ENCODE results near the gene PDZRN4.
"Not testable (repeated sequence)": the region's sequence is repeated elsewhere in the genome, so short reads cannot be mapped to it uniquely, and the experiment has no call there.

The PDZRN4 gene

DNA sequence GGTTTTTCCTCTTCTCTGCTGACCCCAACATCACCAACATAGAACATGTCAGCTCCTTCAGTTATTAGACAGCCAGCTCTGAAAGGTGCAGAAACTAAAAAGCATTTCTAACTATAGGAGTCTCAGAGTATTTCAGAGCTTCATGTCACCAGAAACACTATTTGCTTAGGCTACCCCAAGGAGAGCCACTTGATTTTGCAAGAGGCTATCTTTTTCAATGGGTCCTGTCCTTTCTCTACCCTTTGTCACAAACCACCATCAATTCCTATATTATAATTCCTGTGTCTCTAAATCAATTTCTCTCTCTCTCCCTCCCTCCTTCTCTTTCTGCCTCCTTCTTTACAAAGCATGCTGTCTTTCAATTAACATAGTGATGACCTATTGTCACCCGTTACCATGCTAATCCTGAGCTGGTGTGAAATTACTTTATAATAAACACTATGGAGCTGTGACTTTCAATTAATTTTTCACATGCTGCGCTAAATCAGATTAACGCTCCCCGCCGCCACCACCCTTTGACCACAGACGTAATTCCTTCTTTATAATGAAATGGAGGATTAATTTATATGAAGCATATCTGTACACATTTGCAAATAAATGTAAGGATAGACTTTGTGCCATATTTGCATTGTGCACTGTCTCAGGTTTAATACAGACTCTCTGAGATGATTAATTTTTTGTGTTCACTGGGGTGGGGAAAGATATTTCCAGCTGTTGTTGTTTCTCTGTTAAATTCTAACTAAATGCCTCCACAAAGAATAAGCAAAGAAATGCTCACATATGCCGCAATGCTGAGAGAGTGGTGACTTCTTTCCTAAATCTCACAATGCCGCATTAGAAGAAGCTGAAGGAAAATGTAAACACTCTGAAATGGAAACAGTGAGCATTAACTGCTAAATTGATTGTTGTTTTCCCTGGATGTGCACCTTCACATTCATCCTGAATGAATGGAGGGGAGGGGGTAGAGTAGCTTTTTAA is 418.6 kb downstream of the PDZRN4 start:
- no peak for DNase-seq (ENCODE audit: low read depth in 2 of 2)
- TF ChIP-seq, protein P1, sequence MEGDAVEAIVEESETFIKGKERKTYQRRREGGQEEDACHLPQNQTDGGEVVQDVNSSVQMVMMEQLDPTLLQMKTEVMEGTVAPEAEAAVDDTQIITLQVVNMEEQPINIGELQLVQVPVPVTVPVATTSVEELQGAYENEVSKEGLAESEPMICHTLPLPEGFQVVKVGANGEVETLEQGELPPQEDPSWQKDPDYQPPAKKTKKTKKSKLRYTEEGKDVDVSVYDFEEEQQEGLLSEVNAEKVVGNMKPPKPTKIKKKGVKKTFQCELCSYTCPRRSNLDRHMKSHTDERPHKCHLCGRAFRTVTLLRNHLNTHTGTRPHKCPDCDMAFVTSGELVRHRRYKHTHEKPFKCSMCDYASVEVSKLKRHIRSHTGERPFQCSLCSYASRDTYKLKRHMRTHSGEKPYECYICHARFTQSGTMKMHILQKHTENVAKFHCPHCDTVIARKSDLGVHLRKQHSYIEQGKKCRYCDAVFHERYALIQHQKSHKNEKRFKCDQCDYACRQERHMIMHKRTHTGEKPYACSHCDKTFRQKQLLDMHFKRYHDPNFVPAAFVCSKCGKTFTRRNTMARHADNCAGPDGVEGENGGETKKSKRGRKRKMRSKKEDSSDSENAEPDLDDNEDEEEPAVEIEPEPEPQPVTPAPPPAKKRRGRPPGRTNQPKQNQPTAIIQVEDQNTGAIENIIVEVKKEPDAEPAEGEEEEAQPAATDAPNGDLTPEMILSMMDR (IDR thresholded peaks at IDR 0.05; ENCODE audit: low read depth, low read length) = no peak
- no peak overlapping the region for H3K4me3 ChIP-seq (replicated peaks in 1 of 2; ENCODE audit: low read depth in 2 of 2, low read length in 2 of 2)

DNA sequence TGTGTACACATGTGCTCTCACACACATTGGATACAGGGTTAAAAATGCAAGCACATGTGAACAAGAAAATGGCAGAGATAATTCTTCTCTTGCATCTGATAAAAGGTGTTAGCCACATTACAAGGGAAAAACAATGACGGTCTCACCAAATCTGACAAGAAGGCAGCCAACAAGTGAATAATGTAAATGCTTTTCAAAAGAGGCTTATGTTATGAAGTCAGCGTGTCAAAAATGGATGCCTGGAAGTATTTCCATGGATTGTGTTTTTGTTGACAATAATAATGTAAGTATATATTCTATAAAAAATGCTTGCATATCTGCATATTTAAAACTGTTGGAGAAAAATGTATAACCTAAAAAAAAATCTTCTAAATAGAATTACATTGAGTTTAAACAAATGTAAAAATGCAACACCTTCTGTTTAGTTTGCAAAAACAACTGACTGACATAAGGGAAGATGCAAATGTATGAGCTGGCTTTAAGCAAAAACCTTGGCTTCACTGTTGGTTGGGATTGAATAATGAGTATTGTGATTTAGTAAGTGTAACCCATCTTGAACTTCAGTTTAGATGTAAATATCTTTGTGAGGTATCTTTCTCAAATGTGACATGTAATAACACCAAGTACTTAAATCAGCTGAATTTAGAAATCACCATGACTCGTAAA is 424.9 kb downstream of the PDZRN4 start:
- DNase-seq (ENCODE audit: low read depth in 2 of 2) = no peak
- TF ChIP-seq, protein P1 (IDR thresholded peaks at IDR 0.05; ENCODE audit: low read depth, low read length) = no peak

DNA sequence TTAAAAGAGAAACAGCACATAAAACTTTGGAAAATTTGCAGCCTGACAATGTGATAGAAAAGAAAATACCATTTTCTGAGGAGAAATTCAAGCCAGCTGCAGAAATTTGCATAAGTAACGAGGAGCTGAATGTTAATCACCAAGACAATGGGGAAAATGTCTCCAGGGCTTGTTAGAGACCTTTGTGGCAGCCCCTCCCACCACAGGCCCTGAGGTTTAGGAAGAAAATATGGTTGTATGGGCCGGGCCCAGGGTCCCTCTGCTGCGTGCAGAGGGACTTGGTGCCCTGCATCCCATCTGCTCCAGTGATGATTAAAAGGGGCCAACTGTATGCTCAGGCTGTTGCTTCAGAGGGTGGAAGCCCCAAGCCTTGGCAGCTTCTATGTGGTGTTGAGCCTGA is 427.1 kb downstream of the PDZRN4 start:
- not testable (repeated sequence) for DNase-seq (ENCODE audit: low read depth in 2 of 2); H3K4me3 ChIP-seq (replicated peaks in 1 of 2; ENCODE audit: low read depth in 2 of 2, low read length in 2 of 2)

More for the DNA sequence above, 424.9 kb downstream of the PDZRN4 start:
- H3K4me3 ChIP-seq (replicated peaks in 1 of 2; ENCODE audit: low read depth in 2 of 2, low read length in 2 of 2) = no peak overlapping the region

DNA sequence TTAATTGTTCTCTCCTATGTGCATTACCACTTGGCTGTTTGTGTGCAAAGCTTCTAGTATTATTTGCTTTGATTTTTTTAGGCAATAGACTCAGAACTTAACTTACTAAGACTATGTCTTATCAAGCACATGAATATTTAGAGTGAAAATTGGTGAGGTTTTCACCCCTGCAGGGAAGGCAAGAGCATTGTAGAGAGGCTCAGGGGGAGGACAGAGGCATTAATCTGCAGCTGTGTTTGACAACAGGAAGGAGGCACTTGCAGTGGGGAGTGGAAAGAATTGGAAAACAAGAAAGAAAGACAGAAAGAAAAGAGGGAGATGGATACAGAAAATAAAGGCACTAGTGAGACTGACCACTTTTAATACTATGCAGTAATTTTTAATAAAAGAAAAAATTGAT is 431.6 kb downstream of the PDZRN4 start:
- no peak overlapping the region for H3K4me3 ChIP-seq (replicated peaks in 1 of 2; ENCODE audit: low read depth in 2 of 2, low read length in 2 of 2)
- no peak for DNase-seq (ENCODE audit: low read depth in 2 of 2)
- TF ChIP-seq, protein P1 (IDR thresholded peaks at IDR 0.05; ENCODE audit: low read depth, low read length) = no peak

DNA sequence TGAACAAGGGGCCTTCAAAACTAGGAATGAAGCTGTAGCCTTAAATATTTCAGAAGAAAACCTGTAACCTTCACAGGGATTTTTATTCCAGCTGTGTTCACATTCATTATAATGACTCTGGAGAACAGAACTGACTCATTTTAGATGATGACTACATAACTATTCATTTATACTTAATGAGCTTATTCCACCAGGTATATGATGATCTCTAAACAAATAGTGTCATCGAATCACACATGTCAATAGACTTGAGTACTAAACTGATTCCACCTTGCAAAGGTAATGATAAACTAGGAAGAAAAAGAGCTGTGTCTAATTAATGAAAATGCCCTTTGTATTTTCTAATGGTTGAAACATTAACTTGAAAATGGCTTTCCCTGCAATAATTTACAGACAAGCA is 433.2 kb downstream of the PDZRN4 start:
- no peak overlapping the region for H3K4me3 ChIP-seq (replicated peaks in 1 of 2; ENCODE audit: low read depth in 2 of 2, low read length in 2 of 2)
- TF ChIP-seq, protein P1 (IDR thresholded peaks at IDR 0.05; ENCODE audit: low read depth, low read length) = no peak
- DNase-seq (ENCODE audit: low read depth in 2 of 2) = no peak

Measured in cardiac fibroblast (primary cell).